Measurements from ENCODE around the gene CD320. TPM values are rescaled to one million over a fixed set of nuclear protein-coding genes. Genes with fewer than 3 reads are reported as not detected.
"Not testable (repeated sequence)": the region's sequence is repeated elsewhere in the genome, so short reads cannot be mapped to it uniquely, and the experiment has no call there.

CD320 gene
- total RNA-seq, 1 donor from 2014 or later = 24.6 TPM

- DNase-seq (ENCODE audit: low read depth) = no peak
Measured at GRCh38 chr19:8310342-8311055, 2.3 kb upstream of the CD320 start.

DNA sequence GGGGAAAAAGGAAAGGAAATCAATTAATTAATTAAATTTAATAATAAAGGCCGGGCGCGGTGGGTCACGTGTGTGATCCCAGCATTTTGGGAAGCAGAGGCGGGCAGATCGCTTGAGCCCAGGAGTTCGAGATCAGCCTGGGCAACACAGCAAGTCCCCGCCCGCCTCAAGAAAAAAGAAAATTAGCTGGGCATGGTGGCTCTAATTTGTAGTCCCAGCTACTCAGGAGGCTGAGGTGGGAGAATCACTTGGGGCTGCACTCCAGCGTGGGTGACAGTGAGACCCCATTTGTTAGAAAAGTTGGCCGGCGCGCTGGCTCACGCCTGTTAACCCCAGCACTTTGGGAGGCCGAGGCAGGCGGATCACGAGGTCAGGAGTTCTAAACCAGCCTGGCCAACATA is 733 bp upstream of the CD320 start:
- no peak for DNase-seq (ENCODE audit: low read depth)

DNA sequence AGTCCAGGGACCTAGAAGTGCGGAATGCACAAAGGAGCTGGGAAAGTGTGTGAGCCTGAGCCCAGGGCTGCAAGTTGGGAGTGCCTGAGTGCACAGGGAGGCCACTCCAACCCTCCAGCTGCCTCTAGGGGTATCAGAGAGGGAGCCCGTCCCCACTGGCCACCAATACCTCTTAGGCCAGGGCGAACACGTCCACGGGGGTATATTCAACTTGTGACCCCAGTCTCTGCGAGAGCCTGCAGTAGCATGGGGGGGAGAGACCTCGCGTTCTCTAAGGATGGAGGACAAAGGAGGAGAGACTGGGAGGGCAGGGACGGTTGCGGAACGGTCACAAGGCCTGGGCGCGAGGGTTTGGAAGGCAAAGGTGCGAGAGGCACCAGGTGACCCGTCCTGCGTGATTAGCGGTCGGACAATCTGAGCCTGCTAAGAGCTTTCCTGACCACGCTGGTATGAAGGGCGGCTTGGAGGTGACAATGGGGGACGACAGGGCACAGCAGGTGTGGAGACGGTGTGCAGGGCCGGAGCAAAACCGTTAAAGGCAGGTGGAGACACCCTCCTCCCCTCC is 676 bp downstream of the CD320 start:
- no peak for DNase-seq (ENCODE audit: low read depth)

GRCh38 chr19:8306235-8307054 is 1.7 kb downstream of the CD320 start:
- no peak for DNase-seq (ENCODE audit: low read depth)

GRCh38 chr19:8305798-8306197 is 2.4 kb downstream of the CD320 start:
- DNase-seq (ENCODE audit: low read depth) = no peak

DNA sequence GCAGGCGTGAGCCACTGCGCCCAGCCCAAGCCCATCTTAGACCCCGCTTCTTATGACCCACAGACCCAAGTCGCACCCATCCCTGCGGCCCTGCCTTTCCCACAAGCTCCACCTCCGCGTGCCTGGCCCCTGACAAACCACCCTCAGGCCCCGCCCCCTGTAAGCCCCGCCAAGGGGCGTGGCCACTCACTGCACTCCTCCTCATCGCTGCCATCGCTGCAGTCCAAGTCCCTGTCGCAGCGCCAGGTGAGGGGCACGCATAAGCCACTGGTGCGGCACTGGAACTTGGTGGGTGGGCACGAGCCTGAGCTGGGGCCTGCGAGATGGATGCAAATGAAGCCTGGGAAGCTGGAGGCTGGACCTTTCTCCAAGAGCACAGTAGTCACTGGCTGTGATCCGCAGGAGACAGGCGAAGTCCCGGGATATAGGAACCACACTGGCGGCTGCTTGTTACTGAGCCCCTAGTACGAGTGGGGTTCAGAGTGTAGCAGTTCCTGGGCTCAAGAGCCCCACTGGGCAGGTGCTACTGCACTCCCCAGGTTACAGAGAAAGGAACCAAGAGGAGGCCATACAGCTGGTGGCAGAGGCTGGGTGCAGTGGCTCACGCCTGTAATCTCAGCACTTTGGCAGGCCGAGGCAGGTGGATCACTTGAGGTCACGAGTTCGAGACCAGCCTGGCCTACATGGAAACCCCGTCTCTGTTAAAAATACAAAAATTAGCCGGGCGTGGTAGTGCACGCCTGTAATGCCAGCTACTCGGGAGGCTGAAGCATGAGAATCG is 3.1 kb downstream of the CD320 start:
- no peak for DNase-seq (ENCODE audit: low read depth)

GRCh38 chr19:8302734-8303133 is 5.4 kb downstream of the CD320 start:
- DNase-seq (ENCODE audit: low read depth) = no peak

DNA sequence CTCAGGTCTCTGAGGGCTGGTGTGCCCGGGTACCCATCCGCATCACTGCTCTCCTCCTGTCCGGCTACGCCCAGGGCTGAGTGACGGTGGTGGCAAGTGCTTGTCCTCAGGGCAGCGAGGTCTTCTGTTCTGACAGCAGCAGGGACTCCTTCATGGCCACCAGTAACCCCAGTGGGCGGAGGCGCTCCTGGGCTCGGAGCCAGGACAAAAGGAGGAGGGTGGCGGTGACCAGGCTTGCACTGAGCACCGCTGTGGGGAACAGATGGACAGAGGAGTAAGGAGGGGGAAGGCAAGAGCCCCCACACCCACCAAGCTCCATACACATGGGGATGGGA is 5.8 kb downstream of the CD320 start:
- DNase-seq (ENCODE audit: low read depth) = no peak

DNA sequence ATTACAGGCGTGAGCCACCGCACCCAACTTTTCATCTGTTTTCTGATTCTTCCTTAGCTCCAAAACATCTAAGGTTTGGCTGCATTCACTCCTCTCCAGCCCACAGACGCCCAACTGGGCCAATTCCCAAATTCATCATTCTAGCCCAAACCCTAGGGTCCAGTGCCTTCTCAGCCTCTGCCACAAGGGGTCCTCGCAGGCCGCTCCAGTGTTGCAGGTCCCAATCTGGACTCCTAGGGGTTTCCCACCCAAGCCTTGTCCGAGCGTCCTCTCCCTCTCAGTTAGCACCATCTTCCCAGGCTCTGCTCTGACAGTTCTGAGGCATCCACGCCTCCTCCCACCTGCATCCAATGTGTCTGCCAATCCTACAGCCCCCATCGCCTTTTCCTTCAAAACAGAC is 16.8 kb downstream of the CD320 start:
- not testable (repeated sequence) for DNase-seq (ENCODE audit: low read depth)

DNA sequence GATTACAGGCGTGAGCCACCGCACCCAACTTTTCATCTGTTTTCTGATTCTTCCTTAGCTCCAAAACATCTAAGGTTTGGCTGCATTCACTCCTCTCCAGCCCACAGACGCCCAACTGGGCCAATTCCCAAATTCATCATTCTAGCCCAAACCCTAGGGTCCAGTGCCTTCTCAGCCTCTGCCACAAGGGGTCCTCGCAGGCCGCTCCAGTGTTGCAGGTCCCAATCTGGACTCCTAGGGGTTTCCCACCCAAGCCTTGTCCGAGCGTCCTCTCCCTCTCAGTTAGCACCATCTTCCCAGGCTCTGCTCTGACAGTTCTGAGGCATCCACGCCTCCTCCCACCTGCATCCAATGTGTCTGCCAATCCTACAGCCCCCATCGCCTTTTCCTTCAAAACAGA is 31.6 kb downstream of the CD320 start:
- not testable (repeated sequence) for DNase-seq (ENCODE audit: low read depth)

- no peak for DNase-seq (ENCODE audit: low read depth)
Measured at GRCh38 chr19:8269724-8270123, 38.4 kb downstream of the CD320 start.

DNA sequence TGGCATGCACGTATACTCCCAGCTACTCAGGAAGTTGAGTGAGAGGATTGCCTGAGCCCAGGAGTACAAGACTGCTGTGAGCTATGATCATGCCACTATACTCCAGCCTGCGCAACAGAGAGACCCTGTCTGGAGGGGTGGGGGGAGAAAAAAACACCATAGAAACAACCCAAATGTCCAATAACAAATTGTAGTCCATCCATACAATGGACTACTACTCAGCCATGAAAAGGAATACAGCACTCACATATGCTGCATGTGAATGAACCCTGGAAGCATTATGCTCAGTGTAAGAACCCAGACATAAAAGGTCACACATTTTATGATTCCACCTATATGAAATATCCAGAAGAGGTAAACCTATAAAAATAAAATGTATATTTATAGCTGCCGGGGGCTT is 42.3 kb downstream of the CD320 start:
- DNase-seq (ENCODE audit: low read depth) = no peak

GRCh38 chr19:8264248-8264647 is 43.9 kb downstream of the CD320 start:
- DNase-seq (ENCODE audit: low read depth) = not testable (repeated sequence)

DNA sequence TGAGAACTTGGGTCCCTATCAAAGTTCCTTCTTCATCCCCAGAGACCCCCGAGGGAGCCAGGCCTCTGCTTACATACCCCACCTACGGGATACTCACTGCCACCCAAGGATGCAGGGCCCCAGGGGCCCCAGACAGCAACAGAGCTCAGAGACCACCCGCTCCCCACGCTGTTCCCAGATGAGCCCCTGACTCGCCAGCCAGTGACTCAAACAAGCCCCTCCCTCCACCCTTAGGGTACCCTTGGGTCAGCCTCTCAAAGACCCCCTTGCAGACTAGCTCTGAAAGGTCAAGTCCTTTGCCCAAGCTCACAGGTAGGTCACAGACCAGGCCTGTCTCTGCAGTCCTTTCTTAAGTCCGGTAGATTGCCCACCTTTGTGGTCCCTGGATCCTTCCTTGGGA is 45.7 kb downstream of the CD320 start:
- no peak for DNase-seq (ENCODE audit: low read depth)

- no peak for DNase-seq (ENCODE audit: low read depth)
Measured at GRCh38 chr19:8261881-8262280, 46.3 kb downstream of the CD320 start.

- no peak for DNase-seq (ENCODE audit: low read depth)
Measured at GRCh38 chr19:8261347-8261746, 46.8 kb downstream of the CD320 start.

GRCh38 chr19:8259922-8260247 is 48.3 kb downstream of the CD320 start:
- DNase-seq (ENCODE audit: low read depth) = no peak

GRCh38 chr19:8259142-8259921 is 48.8 kb downstream of the CD320 start:
- DNase-seq (ENCODE audit: low read depth) = no peak

- no peak for DNase-seq (ENCODE audit: low read depth)
Measured at GRCh38 chr19:8257052-8257443, 51.1 kb downstream of the CD320 start.

DNA sequence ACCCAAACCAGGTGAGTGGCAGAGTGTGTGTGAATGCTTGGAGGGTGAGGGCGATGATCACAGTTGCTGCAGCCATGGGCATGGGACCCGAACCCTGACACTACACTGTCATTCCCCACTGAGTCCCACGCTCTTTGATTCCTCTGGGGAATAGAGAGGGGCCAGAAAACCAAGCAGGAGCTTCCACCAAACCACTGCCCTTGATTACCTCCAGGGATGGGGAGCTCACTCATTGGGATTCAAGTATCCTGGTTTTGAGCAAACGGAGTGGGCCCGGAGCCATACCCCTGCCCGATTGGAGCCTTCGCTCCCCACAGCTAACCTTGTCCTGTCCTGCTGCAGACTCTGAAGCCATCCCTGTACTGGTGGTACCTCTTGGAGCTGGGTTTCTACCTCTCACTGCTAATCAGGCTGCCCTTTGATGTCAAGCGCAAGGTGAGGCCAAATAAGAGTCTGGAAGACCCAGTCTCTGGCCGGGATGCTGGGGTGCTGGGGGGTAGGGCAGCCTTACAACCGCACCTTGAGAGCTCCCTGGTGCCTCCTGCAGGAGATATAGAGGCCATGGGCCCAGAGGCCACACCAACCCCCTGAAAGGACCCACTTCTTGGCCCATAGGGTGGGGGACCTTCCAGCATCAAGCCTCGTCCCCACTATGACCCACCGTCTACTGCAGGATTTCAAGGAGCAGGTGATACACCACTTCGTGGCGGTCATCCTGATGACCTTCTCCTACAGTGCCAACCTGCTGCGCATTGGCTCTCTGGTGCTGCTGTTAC is 51.7 kb downstream of the CD320 start:
- DNase-seq (ENCODE audit: low read depth) = no peak
